ENCODE data around the gene CBLB.

CBLB gene
- total RNA-seq, result 91.2 to 142 (median 117) reads per million in 4 donors

DNA sequence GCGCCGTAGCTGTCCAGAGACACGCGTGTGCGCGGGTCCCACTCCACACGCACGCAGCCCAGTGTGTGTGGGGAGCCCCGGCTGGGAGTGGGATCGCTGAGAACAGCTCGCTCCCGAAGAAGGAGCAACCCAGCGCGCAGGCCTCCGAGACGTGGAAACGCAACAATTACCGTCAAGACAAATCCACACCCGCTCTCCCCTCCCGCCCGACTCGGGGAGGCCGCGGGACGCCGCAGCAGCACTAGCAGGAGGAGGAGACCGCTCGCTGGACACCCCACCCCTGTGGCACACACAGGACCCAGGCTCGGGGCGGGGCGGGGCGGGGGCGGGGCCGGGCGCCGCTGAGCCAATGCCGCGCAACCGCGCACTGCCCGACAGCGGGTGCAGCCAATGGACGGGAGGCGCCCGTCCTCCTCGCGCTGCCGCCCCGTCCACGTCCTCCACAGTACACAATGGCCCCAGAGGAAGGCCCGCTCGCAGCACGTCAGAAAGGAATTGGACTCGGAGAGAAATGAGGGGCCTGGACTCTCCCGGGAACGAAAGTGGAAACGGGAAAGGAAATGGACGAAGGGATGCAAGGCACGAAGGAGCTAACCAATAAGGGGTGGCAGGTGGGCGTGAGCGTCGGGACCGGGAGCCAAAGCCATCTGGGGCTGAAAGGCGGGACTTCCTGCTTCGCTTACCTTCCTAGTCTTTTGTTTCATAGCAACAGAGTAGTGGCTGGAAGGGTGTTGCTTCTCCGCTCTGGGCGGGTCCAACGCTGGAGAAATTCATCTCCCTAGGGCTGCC is at the start of gene CBLB:
CBLB (minus strand) TSS at position 271 of the 789 bp plus-strand sequence. CDS start 1,435 bp downstream, outside the sequence.
- peak; percentile 71 to 92 (median 79) for DNase-seq

DNA sequence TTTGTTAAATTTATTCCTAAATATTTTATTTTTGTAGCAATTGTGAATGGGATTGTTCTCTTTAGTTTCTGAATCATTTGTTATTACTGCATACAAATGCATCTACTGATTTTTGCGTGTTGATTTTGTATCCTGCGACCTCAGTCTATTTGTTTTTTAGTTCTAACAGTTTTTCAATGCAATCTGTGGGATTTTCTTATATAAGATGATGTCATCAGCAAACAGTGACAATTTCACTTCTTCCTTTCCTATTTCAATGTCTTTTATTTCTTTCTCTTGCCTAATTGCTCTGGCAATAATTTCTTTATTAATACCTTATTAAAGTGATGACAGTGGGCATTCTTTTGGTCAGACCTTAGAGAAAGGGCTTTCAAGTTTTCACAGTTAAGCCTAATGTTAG is 48.0 kb upstream of the CBLB start:
- no peak for DNase-seq

DNA sequence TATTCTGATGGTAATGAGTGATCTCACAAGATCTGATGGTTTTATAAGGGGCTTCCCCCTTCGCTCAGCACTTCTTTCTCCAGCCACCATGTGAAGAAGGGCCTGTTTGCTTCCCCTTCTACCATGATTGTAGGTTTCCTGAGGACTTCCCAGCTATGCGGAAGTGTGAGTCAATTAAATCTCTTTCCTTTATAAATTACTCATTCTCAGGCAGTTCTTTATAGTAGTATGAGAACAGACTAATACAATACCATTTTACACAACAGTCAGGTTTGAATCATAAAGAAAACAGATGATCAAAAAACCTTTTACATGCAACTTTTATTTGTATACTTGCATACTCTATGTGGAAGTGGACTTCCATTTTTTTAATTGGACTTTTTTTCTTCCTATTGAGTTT is 46.7 kb upstream of the CBLB start:
- no peak for DNase-seq

DNA sequence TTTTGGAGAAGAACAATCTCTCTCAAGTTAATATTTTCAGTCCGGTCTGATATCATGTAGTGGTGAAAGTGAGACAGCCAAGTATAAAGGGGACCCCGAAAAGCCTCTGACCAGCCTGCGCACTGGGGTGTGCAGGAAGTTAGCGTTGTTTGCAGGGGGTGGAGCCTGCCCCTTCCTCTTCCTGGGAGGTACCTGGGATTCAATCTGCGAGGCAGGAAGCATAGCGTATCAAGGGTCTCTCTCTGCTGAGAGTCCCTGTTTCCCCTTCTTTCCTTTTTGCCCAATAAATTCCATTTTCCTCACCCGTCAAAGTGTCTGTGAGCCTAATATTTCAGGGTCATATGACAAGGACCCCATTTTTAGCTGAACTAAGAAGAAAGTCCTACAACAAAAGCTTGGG is 44.8 kb upstream of the CBLB start:
- DNase-seq, result no peak

DNA sequence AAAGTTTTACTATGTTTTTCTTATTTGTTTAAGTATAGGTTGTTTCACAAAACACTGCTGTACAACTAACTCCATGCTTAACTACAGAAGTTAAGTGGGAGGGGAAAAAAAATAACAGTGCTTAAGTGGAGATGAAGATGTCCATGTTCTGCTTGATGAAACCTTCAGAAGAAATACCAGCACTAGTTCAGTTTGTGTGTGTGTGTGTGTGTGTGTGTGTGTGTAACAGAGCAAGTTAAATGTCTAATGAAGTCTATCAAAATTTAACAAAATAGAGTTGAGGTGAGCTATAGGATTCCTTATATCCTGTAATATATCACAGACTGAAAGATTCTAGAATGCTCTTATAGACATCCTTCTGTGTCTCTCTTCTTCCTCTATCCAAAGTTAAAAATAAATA is 44.1 kb upstream of the CBLB start:
- DNase-seq, result no peak

DNA sequence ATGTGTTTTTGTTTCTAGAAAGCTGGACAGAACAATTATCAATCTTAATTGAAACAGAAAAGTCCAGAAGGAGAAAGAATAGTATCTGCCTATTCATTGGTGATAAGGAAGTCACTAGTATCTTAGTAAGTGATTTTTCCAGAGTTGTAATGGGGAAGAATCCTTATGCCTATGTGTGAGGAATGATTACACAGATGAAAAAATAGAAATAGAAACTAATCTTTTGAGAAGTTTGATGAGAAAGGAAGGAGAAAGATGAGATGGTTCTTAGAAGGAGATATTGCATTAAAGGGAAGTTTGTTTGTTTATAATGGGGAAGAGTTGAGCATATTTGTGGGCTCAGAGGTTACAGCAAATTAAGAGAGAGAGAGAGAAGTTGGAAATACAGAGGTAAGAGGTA is 42.7 kb upstream of the CBLB start:
- DNase-seq, result no peak

DNA sequence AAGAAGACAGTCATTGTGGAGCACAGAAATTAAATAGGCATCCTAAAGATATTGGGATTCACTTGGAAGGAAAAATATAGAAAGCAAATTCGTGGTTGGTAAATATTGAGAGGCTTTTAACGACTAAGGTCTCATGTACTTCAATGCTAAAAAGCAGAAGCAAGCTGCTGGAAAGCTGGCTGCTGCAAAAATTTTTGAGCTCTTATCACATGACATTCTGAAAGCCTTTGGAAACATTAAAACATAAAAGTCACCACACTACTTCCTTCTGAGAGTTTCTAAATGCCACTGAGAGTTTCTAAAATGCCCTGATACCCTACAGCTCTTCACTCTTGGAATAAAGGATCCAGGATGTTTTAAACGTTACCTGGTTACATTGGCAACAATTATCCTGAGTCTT is 39.0 kb upstream of the CBLB start:
- no peak for DNase-seq

DNA sequence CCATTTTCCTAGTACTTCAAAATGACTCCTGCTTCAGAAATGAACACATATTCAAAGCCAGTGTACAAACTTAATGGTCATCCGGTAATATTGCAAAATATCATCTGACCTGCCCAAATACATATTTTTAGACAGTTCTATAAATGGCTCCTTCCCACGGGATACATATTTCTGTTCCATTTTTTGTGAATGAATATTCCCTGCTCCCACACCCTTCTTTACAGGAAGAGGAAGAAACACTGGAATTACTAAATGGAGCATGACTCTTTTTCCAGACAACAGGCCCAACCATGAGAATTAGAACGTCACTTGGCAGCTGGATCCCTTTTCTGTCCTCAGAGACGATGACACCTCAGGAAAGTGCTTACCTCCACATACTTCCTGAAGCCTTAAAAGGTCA is 38.0 kb upstream of the CBLB start:
- no peak for DNase-seq

DNA sequence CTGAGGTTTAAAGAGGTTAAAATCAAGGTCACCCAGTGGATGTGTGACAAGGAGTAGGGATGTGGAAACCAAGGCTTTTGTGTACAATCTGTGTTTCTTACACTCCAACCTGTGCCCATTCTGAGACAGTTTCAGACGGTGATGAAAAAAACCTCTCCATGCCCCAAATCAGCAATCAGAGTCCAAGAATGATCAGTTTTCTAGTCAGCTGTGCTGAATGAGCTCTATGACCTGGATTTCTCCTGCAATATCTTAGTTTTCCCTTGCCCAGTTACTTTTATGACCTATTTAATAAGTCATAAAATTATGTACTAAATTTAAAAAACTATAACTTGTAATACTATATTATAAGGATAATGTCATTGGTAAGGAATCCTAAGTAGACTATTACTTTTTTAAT is 37.5 kb upstream of the CBLB start:
- no peak for DNase-seq

DNA sequence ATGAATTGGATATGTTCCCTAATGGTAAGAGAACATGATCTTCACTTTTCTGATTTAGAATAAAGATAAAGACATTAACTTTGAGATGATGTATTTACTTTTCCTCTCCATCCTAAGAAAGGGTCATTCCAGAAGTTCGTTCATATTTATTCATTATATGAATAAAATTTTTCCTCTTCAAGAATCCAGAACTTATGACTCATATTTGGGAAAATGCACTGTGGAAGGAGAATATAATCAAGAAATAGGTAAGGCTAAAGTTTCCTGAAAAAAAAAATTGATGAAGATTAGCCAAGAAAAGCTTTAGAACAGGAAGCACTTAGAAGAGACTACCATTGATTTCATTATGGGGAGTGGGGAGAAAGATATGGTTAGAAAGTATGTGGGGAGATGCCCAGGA is 36.5 kb upstream of the CBLB start:
- DNase-seq, result no peak

DNA sequence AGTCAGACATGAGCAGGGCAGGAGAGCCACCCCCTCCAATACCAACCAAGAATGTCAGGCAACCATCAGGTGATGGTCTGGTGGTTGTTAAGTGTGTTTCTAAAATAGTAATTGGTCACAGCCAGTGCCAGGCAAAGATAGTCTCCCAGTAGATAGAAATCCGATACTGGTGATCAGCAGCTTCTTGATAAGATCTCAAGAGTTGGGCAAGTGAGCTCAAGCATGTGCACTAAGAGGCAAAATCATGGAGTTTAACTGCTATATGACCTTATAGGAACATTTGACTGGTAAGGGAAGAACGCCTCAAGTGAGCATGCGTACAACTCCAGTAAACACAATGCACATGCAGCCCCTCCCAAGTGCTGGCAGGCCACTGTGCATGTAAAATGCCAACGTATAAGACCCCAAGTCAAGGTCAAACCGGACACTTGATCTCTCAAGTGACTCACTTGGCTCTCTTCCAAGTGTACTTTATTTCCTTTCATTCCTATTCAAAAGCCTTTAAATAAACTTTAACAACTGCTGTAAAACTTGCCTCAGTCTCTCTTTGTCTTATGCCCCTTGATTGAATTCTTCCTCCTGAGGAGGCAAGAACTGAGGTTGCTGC is 36.0 kb upstream of the CBLB start:
- no peak for DNase-seq

DNA sequence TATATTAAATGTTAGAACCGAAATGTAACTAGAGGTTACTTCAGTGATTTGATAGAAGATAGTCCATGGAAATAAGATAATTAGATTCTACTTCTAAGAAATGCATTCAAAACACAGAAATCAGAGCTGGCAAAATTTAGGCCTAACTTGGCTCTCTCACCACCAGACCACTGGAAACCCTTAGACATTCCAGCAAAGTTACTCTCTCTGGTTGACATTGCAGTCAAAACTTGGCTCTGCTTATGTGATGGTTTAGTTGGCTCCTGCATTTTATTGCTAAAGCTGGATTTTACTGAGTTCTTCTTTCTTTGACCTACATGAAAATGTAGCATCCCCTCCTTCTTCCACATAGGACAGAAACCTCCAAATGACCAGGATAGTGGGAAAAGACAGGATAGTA is 35.4 kb upstream of the CBLB start:
- no peak for DNase-seq

DNA sequence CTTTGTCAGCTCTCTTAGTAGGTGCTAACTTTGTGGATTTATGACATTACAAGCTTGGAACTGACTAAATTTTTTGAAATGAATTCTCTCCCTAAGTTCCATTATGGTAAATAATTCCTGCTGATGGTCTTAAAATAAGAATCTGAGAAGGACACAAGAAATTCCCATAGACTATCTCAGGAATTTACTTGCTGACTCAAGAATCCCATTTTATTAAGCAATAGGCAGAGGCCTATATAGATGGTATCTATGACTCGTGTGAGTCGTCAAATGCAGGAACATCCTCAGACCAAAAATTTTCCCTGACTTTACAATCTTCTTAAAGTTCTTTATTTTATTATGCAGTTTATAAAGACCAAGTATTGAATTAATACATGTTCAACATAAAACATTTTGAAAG is 30.7 kb upstream of the CBLB start:
- DNase-seq, result no peak

DNA sequence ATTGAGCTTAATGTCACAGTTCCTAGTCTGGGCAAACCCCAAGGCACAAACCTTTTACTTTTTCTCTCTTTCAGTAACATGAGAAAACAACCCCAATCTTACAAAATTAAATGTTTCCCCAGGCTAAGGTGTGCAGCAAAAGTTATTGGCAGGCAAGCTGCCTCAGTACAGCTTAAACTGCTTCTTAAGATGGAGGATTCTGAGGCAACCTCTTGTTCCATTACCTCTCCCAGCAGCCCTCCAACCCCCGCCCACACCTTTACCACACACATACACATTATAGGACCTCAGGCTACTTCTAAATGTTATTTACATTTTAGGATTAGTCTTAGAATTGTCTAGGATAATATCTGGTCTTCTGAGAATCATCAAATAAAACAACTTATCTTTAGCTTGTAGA is 22.3 kb upstream of the CBLB start:
- DNase-seq, result no peak

DNA sequence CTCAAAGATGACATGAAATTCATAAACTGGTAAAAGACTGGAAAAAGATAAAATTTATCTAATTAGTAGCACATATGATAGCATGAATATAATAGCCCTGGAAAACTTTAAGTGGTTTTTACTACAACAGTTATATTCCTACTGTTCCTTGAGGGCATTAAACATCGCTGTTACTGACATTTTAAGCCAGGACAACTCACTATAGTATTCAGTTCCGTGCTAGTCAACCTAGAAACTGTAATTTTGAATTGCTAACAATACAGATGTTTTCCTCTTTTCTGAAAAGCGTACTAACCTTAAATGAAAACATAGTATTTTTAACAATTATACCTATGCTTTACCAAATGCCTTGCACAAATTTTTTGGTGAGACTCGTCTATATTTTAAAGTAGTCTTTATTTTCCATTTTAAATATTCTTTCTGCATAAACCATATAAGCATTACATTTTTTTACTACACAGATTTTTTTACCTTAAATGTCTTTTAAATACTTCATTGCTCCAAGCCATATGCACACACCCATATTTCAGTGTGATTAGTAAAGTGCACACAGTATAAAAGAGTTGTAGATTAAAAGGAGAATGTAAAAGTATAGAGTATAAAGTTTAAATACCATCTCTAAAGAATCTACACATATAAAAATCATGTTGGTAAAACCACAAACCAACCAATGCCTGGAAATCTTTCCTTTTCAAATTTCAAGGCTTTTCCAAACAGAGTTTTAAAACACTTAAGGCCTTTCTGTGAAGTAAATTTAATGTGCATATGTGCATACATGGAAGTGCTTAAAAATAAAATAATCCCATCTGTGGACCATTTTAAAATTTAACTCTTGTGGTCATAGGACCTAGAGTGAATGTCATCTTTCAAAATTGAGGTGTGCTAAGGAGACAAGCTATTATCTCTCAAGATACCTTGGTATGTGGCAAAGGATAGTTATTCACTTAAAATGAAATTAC is 20.1 kb upstream of the CBLB start:
- DNase-seq, result no peak

DNA sequence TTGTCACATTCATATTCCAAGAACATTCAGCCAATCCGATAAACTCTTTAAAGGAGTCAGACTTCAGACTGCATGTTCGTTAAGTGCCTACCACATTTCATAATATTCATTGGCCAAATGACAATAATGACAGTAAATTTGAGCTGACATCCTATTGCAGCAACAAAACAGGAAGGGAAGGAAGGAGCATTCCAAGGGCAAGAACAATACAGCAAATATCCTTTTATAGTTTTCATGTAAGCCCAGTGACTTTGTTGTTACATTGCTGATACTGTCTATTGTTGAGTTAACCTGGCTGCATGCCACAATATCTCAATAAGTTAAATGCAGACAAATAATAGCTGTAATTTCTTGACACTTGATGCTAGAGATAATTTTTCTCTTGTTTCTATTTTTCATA is 16.4 kb upstream of the CBLB start:
- no peak for DNase-seq

DNA sequence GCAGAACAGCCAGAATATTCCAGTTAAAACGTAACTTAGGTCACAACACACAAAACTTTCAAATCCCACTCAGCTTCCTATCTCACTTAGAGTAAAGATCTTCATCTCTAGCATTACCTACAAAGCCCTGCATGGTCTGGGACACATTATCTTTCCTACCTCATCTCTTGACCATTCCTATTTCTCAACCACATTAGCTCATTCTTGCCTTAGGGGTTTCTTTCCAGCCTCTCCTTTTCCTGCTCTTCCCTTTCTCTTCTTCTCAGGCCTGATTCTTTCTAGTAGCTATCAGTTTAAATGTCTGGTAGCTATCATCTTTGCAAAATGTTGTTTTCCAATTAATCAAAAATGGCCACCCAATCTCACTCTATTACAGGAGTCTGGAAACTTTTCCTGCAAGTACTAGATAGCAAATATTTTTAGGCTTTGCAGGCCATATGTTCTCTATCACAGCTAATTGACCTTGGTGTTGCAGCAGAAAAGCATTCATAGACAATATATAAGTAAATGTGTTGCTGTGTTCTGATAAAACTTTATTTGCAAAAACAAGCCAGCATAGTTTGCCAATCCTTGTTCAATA is 15.1 kb upstream of the CBLB start:
- no peak for DNase-seq

DNA sequence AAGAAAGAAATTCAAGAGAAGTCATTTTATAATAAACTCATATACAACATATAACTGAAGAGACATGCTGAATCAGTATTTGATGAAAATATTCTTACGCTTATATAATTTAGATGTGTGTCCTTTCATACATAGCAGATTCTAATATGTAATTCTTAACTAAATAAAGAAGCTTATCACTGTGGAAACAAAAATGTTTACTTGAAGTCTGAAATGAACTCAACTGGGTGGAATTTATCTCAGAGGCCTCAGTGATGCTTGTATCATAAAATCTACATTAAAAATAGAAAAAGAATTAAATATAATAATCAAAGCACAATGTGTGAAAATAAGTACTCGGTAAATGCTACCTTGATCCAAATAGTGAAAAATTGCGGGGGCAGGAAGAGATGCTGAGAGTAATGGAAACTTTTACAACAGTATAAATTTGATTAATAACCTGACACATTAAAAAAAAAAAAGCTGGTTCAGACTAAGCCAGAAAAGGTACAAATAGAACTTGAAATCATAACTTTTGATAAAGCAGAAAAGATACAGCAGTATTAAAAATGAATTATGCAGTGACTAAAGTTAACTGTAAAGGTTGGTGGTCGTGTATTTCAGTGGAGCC is 12.0 kb upstream of the CBLB start:
- no peak for DNase-seq

DNA sequence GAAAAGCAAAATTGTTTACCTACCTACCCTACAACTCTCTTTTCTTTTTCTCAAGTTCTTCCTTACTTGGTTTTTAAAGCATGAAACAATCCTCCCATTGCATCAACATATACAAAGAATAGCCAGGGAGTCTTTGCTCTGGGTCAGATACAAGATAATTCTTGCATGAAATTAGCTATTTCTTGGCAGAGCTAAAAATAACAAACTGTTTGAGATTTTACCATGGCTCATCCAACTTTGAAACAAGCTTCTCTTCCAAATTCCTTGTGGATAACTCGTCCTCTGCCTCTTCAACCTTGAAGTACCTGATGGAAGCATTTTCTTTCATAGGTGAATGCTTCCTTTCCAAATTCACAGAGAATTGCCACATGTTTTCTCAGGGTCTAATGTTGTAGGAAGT is 9.2 kb upstream of the CBLB start:
- no peak for DNase-seq

DNA sequence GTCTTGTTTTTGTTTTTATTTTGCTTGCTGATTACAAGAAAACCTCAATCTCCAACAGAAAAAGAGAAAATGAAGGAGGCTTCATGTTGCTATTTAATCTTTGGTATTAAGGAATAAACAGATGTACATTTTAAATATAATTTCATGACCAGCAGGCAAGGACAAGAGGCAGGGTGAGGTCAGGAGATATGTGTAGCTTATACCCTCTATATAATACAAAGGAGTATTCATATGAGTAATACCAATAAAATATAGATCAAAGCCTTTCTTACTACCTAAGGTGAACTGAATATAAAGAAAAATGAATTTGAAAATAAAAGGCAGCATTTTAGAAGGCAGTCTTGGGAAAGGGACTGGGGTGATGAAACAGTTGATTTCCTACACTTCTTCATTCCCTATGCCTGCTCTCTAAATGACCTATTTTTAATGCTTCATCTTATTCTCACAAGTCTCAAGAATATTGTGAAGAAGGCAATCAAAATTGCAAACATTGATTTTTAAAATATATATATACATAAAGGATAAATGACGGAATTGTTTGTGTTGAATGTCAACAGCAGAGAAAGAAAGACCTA is 8.6 kb upstream of the CBLB start:
- DNase-seq, result no peak

DNA sequence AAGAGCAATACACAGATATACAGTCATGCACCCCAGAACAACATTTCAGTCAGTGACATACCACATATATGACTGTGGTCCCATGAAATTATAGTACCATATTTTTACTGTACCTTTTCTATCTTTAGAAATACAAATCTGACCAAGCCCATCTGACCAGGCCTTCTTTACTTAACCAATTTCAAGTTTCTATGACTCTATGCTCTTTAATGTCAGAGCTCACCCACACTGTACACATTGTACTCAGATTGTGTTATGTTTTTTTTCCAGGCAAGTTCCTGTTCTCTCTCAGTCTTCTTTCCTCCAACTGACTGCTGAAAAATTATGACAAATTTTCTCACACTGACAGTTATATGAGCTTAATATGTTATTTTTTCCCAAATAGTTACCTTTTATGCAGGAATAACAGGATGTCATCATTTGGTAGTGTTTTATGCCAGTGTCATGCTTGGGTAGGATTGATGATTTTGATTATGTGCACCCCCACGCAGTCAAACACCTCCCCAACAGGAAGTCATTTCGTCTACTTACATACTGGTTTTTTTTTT is 8.0 kb upstream of the CBLB start:
- peak in 1 of 5 donors; percentile 42 for DNase-seq

Data from T-helper 1 cell (primary cell).